Endodermal cell (in vitro differentiated cells): ENCODE measurements around the gene CPA4. TPM values are rescaled to one million over a fixed set of nuclear protein-coding genes. Genes with fewer than 3 reads are reported as not detected.

Experiments
- DNase-seq: peaks from one replicate; pipeline ENCODE4 v3.0.0-alpha.2; 2017
- H3K27ac ChIP-seq: 2 replicates; pipeline ENCODE4 v1.5.1; 2013; ENCODE audit warnings: mild to moderate bottlenecking, low read depth, low read length, moderate library complexity
- H3K27me3 ChIP-seq: 2 replicates; pipeline ENCODE4 v1.6.1; 2013; ENCODE audit warnings: mild to moderate bottlenecking, low read length, moderate library complexity; ENCODE audit not compliant: insufficient read depth, control insufficient read depth, poor library complexity, severe bottlenecking
- H3K36me3 ChIP-seq: 2 replicates; pipeline ENCODE4 v1.7.0; 2013; ENCODE audit warnings: mild to moderate bottlenecking, low read length, moderate library complexity; ENCODE audit not compliant: control insufficient read depth, insufficient read depth
- H3K4me1 ChIP-seq: one replicate; pipeline ENCODE4 v1.7.0; 2013; ENCODE audit warnings: low read length; ENCODE audit not compliant: control insufficient read depth, insufficient read depth
- H3K4me3 ChIP-seq: 2 replicates; pipeline ENCODE4 v1.5.1; 2013; ENCODE audit warnings: mild to moderate bottlenecking, low read length, moderate library complexity
- H3K9ac ChIP-seq: 2 replicates; pipeline ENCODE4 v1.6.1; 2013; ENCODE audit warnings: mild to moderate bottlenecking, low read length, moderate library complexity; ENCODE audit not compliant: poor library complexity, severe bottlenecking; ENCODE audit errors: extremely low read depth
- H3K9me3 ChIP-seq: 2 replicates; pipeline ENCODE4 v1.6.1; 2013; ENCODE audit warnings: mild to moderate bottlenecking, low read length, moderate library complexity; ENCODE audit not compliant: control insufficient read depth
- H3K27ac Mint-ChIP-seq: 2 replicates; pipeline ENCODE4 v1.8.0; 2020; ENCODE audit warnings: mixed read lengths
- H3K27me3 Mint-ChIP-seq: 2 replicates; pipeline ENCODE4 v1.8.0; 2021; ENCODE audit warnings: mild to moderate bottlenecking, mixed read lengths; ENCODE audit not compliant: insufficient read depth
- H3K36me3 Mint-ChIP-seq: 2 replicates; pipeline ENCODE4 v1.8.0; 2020; ENCODE audit warnings: low read depth, mixed read lengths
- H3K4me1 Mint-ChIP-seq: 2 replicates; pipeline ENCODE4 v1.8.0; 2020; ENCODE audit warnings: mixed read lengths
- H3K4me3 Mint-ChIP-seq: 2 replicates; pipeline ENCODE4 v1.8.0; 2020; ENCODE audit warnings: mild to moderate bottlenecking, moderate library complexity, mixed read lengths
- H3K9me3 Mint-ChIP-seq: 2 replicates; pipeline ENCODE4 v1.8.0; 2020; ENCODE audit warnings: mild to moderate bottlenecking, mixed read lengths
- CTCF ChIP-seq: fragments of 200-600 bp; sonication (generic); conservative IDR thresholded peaks from 2 replicates; pipeline ENCODE4 v1.5.0; 2021; ENCODE audit warnings: antibody characterized with exemption, mild to moderate bottlenecking
- WGBS, 2 experiments: methylation state at CpG; one replicate each; pipeline versions ENCODE4 v1.1.5 to v1.1.7; 2013; ENCODE audit warnings: missing lambda C conversion rate in 2 of 2, mixed read lengths in 1 of 2; ENCODE audit not compliant: insufficient coverage in 1 of 2, insufficient read length in 1 of 2; 5-methylcytosine and 5-hydroxymethylcytosine counted together
- total RNA-seq, 2 donors: library from RNA; stranded (reverse); fragmentation: NEBNext Ultra II Directional in 1 of 2; extraction: Animal tissue kit (Norgen Biotek cat#: 25700) in 1 of 2; gene quantifications; 2 replicates in 1 of 2; 3 replicates in 1 of 2; pipeline ENCODE4 v1.2.1, GENCODE V29; 2021

The CPA4 gene
- total RNA-seq, 2 donors from 2014 or later, result not detected

GRCh38 chr7:130305433-130306042 lies 12.6 kb downstream of the CPA4 start:
- Mint-ChIP-seq H3K4me3 (no peak overlapping the region), H3K4me1 (no peaks in the 10 kb centered on the region), H3K27me3 (peaks cover 3% of the 10 kb centered on the region), H3K9me3 (no peaks in the 10 kb centered on the region), H3K36me3 (no peaks in the 10 kb centered on the region), H3K27ac (no peak overlapping the region)
- no peak overlapping the region for H3K9ac ChIP-seq
- no peaks in the 10 kb centered on the region for H3K36me3 ChIP-seq
- H3K4me3 ChIP-seq, result no peak overlapping the region
- no peak for TF ChIP-seq CTCF
- no peaks in the 10 kb centered on the region for H3K9me3 ChIP-seq
- no peaks in the 10 kb centered on the region for H3K4me1 ChIP-seq
- H3K27ac ChIP-seq, result no peak overlapping the region
- no peaks in the 10 kb centered on the region for H3K27me3 ChIP-seq
- no peak for DNase-seq
- 93 to 94% methylated on average over 20 to 21 of the region's 21 CpGs for WGBS, 2 experiments

- H3K4me1 ChIP-seq, result no peaks in the 10 kb centered on the region
- H3K4me3 ChIP-seq, result no peak overlapping the region
- 93% methylated on average over 4 of the region's 6 CpGs; no CpG with 5 or more reads in 1 of the 2 experiments for WGBS, 2 experiments
- Mint-ChIP-seq H3K27ac (no peak overlapping the region), H3K27me3 (peaks cover 4% of the 10 kb centered on the region), H3K36me3 (peaks cover 5% of the 10 kb centered on the region), H3K4me3 (no peak overlapping the region), H3K4me1 (no peaks in the 10 kb centered on the region), H3K9me3 (peaks cover 20% of the 10 kb centered on the region)
- no peak overlapping the region for H3K9ac ChIP-seq
- no peak for TF ChIP-seq CTCF
- no peak for DNase-seq
- no peaks in the 10 kb centered on the region for H3K36me3 ChIP-seq
- H3K9me3 ChIP-seq, result peaks cover 13% of the 10 kb centered on the region
- no peaks in the 10 kb centered on the region for H3K27me3 ChIP-seq
- no peak overlapping the region for H3K27ac ChIP-seq
These were observed 17.0 kb downstream of the CPA4 start for GRCh38 chr7:130309986-130310385.

- H3K4me3 Mint-ChIP-seq, result no peak overlapping the region
- H3K27ac Mint-ChIP-seq, result no peak overlapping the region
- peaks cover 5% of the 10 kb centered on the region for H3K36me3 Mint-ChIP-seq
- Histone ChIP-seq H3K27me3 (no peaks in the 10 kb centered on the region), H3K9me3 (peaks cover 13% of the 10 kb centered on the region), H3K9ac (no peak overlapping the region), H3K4me3 (no peak overlapping the region), H3K27ac (no peak overlapping the region), H3K36me3 (no peaks in the 10 kb centered on the region), H3K4me1 (no peaks in the 10 kb centered on the region)
- TF ChIP-seq CTCF, result no peak
- H3K9me3 Mint-ChIP-seq, result peaks cover 20% of the 10 kb centered on the region
- peaks cover 4% of the 10 kb centered on the region for H3K27me3 Mint-ChIP-seq
- H3K4me1 Mint-ChIP-seq, result no peaks in the 10 kb centered on the region
- 92 to 94% methylated on average over 6 of the region's 6 CpGs for WGBS, 2 experiments
- no peak for DNase-seq
These were observed 21.3 kb downstream of the CPA4 start for GRCh38 chr7:130314305-130314704.
